Measurements from ENCODE around the gene DSG4. TPM values are rescaled to one million over a fixed set of nuclear protein-coding genes. Genes with fewer than 3 reads are reported as not detected.

The DSG4 gene
- total RNA-seq, 1 donor from 2014 or later: not detected

DNA sequence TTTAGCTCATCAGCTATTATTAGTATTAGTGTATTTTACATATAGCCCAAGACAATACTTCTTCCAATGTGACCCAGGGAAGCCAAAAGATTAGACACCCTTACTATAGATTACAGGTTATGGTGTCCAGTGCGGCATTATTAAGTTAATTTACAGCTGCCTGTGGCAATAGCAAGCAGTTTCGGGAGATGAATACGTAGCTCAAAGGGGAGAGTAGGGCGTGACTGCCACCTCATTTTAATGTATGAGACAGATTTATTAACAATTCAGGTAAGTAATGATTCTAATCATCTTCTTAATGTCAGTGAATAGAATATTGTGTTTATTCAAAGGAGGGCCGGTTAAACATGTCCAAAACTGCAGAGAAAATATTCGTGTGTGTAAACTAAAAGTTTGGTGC is 64.2 kb downstream of the DSG4 start:
- H3K4me3 ChIP-seq: no peak overlapping the region
- H3K9me3 ChIP-seq (ENCODE audit: low read depth): no peaks in the 10 kb centered on the region
- no peaks in the 10 kb centered on the region for H3K4me1 ChIP-seq
- TF ChIP-seq EZH2phosphoT487 (IDR thresholded peaks at IDR 0.05): no peak
- no peak for TF ChIP-seq EZH2 (IDR thresholded peaks at IDR 0.05)
- TF ChIP-seq, protein P1, sequence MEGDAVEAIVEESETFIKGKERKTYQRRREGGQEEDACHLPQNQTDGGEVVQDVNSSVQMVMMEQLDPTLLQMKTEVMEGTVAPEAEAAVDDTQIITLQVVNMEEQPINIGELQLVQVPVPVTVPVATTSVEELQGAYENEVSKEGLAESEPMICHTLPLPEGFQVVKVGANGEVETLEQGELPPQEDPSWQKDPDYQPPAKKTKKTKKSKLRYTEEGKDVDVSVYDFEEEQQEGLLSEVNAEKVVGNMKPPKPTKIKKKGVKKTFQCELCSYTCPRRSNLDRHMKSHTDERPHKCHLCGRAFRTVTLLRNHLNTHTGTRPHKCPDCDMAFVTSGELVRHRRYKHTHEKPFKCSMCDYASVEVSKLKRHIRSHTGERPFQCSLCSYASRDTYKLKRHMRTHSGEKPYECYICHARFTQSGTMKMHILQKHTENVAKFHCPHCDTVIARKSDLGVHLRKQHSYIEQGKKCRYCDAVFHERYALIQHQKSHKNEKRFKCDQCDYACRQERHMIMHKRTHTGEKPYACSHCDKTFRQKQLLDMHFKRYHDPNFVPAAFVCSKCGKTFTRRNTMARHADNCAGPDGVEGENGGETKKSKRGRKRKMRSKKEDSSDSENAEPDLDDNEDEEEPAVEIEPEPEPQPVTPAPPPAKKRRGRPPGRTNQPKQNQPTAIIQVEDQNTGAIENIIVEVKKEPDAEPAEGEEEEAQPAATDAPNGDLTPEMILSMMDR (IDR thresholded peaks at IDR 0.05): no peak
- H3K27ac ChIP-seq: no peak overlapping the region
- DNase-seq (ENCODE audit: low spot score): no peak
- Mint-ChIP-seq H3K36me3 (no peaks in the 10 kb centered on the region), H3K27me3 (ENCODE audit: insufficient read depth, low read depth) (peaks cover 2% of the 10 kb centered on the region), H3K9me3 (no peaks in the 10 kb centered on the region), H3K4me3 (no peak overlapping the region), H3K4me1 (no peaks in the 10 kb centered on the region), H3K27ac (no peak overlapping the region)
- no peaks in the 10 kb centered on the region for H4K20me1 ChIP-seq (ENCODE audit: low read depth)
- no peak overlapping the region for H3K9ac ChIP-seq
- no peaks in the 10 kb centered on the region for H3K36me3 ChIP-seq
- no peak overlapping the region for H2AFZ ChIP-seq (replicated peaks)
- H3K27me3 ChIP-seq: no peaks in the 10 kb centered on the region
- H3K79me2 ChIP-seq (ENCODE audit: low read depth): no peaks in the 10 kb centered on the region
- H3F3A ChIP-seq (ENCODE audit: low read depth): no peaks in the 10 kb centered on the region
- no peak overlapping the region for H3K4me2 ChIP-seq

DNA sequence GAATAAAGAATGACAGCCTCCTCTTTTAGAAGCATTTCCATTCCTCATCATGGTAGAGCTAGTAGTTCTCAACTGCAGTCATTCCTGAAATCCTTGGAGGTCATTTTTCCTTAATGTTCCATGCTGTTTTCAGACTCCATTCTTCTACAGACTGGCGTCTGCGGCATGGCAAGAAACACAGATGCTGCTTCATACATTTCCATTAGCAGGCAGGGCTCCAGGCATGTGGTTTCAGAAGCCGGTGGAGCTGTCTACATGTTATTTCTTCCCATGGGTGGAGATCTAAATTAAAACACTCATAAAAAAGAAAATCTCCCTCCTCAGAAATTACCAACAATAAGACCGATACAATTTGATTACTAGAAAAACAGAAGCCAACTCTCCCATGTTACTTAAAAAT is 64.9 kb downstream of the DSG4 start:
- TF ChIP-seq EZH2phosphoT487 (IDR thresholded peaks at IDR 0.05) (no peak), EZH2 (IDR thresholded peaks at IDR 0.05) (no peak)
- TF ChIP-seq, protein P1 (IDR thresholded peaks at IDR 0.05): no peak
- Mint-ChIP-seq H3K4me1 (no peaks in the 10 kb centered on the region), H3K27me3 (ENCODE audit: insufficient read depth, low read depth) (peaks cover 2% of the 10 kb centered on the region), H3K27ac (no peak overlapping the region), H3K9me3 (no peaks in the 10 kb centered on the region), H3K36me3 (no peaks in the 10 kb centered on the region), H3K4me3 (no peak overlapping the region)
- H3K36me3 ChIP-seq: no peaks in the 10 kb centered on the region
- no peak overlapping the region for H2AFZ ChIP-seq (replicated peaks)
- H3F3A ChIP-seq (ENCODE audit: low read depth): no peaks in the 10 kb centered on the region
- no peak overlapping the region for H3K9ac ChIP-seq
- no peaks in the 10 kb centered on the region for H3K79me2 ChIP-seq (ENCODE audit: low read depth)
- H4K20me1 ChIP-seq (ENCODE audit: low read depth): no peaks in the 10 kb centered on the region
- no peak for DNase-seq (ENCODE audit: low spot score)
- no peaks in the 10 kb centered on the region for H3K27me3 ChIP-seq
- no peak overlapping the region for H3K4me2 ChIP-seq
- H3K9me3 ChIP-seq (ENCODE audit: low read depth): no peaks in the 10 kb centered on the region
- no peak overlapping the region for H3K27ac ChIP-seq
- H3K4me1 ChIP-seq: no peaks in the 10 kb centered on the region
- no peak overlapping the region for H3K4me3 ChIP-seq

DNA sequence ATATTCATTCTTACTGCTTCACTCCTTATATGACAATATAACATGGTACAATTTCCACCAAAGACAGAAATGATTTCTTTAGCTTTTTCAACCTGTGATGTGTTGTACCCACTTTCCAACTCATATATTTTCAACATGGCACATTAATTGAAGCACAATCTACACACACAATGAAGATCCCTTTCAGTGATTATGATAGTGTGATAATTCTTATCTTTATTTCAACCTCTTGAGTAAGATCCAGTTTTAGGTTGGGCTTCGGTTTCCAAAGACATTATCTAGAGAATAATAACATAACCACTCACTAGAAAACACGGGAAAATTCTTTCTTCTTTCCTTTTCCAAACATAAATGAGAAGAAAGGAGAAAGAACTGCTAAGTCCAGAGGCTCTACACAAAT is 67.6 kb downstream of the DSG4 start:
- no peaks in the 10 kb centered on the region for H3K4me1 ChIP-seq
- H3K9me3 ChIP-seq (ENCODE audit: low read depth): no peaks in the 10 kb centered on the region
- H3F3A ChIP-seq (ENCODE audit: low read depth): no peaks in the 10 kb centered on the region
- H4K20me1 ChIP-seq (ENCODE audit: low read depth): no peaks in the 10 kb centered on the region
- no peak overlapping the region for H3K4me3 ChIP-seq
- no peak for TF ChIP-seq EZH2 (IDR thresholded peaks at IDR 0.05)
- Mint-ChIP-seq H3K4me3 (no peak overlapping the region), H3K9me3 (no peaks in the 10 kb centered on the region), H3K27me3 (ENCODE audit: insufficient read depth, low read depth) (peaks cover 2% of the 10 kb centered on the region), H3K27ac (no peak overlapping the region), H3K4me1 (no peaks in the 10 kb centered on the region), H3K36me3 (no peaks in the 10 kb centered on the region)
- no peak for DNase-seq (ENCODE audit: low spot score)
- H3K9ac ChIP-seq: no peak overlapping the region
- H3K79me2 ChIP-seq (ENCODE audit: low read depth): no peaks in the 10 kb centered on the region
- no peak overlapping the region for H3K4me2 ChIP-seq
- H3K27ac ChIP-seq: no peak overlapping the region
- H3K27me3 ChIP-seq: no peaks in the 10 kb centered on the region
- H2AFZ ChIP-seq (replicated peaks): peak overlapping the region; percentile 3
- no peaks in the 10 kb centered on the region for H3K36me3 ChIP-seq

DNA sequence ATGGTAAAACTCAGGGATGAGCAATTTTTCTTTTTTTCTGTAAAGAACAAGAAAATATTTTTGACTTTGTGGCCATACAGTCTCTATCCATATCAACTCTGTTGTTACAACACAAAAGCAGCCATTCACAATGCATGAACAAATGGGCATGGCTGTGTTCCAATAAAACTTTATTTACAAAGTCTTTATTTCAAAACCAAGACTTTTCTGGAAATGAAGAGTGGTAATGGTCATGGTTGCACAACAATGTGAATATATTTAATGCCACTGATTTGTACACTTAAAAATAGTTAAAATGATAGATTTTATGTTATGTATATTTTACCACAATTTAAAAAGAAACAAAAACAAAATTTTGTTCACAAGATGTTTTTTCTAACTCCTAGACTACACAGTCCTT is 69.3 kb downstream of the DSG4 start:
- no peak overlapping the region for H3K4me2 ChIP-seq

More for the DNA sequence above, 69.3 kb downstream of the DSG4 start:
- peaks cover 2% of the 10 kb centered on the region for H3K27me3 Mint-ChIP-seq (ENCODE audit: insufficient read depth, low read depth)
- Histone ChIP-seq H3K9me3 (ENCODE audit: low read depth) (no peaks in the 10 kb centered on the region), H4K20me1 (ENCODE audit: low read depth) (no peaks in the 10 kb centered on the region), H3K4me3 (no peak overlapping the region), H3K27ac (no peak overlapping the region), H3K36me3 (no peaks in the 10 kb centered on the region), H3K9ac (no peak overlapping the region), H3K4me1 (no peaks in the 10 kb centered on the region), H2AFZ (replicated peaks) (no peak overlapping the region), H3F3A (ENCODE audit: low read depth) (no peaks in the 10 kb centered on the region), H3K27me3 (no peaks in the 10 kb centered on the region), H3K79me2 (ENCODE audit: low read depth) (no peaks in the 10 kb centered on the region)
- no peak overlapping the region for H3K27ac Mint-ChIP-seq
- TF ChIP-seq, protein P1 (IDR thresholded peaks at IDR 0.05): no peak
- no peaks in the 10 kb centered on the region for H3K9me3 Mint-ChIP-seq
- H3K4me3 Mint-ChIP-seq: no peak overlapping the region
- no peaks in the 10 kb centered on the region for H3K4me1 Mint-ChIP-seq
- DNase-seq (ENCODE audit: low spot score): no peak
- H3K36me3 Mint-ChIP-seq: no peaks in the 10 kb centered on the region
